CD4-positive, alpha-beta memory T cell (primary cell): ENCODE results near the gene XBP1. TPM values are rescaled to one million over a fixed set of nuclear protein-coding genes. Genes with fewer than 3 reads are reported as not detected.

Experiments
- CTCF ChIA-PET: fragments of 350-600 bp; sonication (Branson Sonifier 250); formaldehyde crosslinking; loops from one replicate; lab custom pipeline; 2021; ENCODE audit warnings: inconsistent platforms; ENCODE audit not compliant: partially characterized antibody; lab: Charles Lee
- POLR2A ChIA-PET: fragments of 350-600 bp; sonication (Branson Sonifier 250); formaldehyde crosslinking; loops from one replicate; lab custom pipeline; 2021; ENCODE audit not compliant: partially characterized antibody; lab: Charles Lee
- DNase-seq, 5 donors: peaks; one replicate each; pipeline versions ENCODE4 v3.0.0 to v3.0.0-alpha.2; 2020 to 2022; ENCODE audit warnings: mixed read lengths in 1 of 5
- H3K27ac ChIP-seq: one replicate; pipeline ENCODE4 v1.7.0; 2013; ENCODE audit warnings: low read depth, low read length
- H3K27me3 ChIP-seq: 2 replicates; pipeline ENCODE4 v1.7.0; 2013; ENCODE audit warnings: mild to moderate bottlenecking, low read length, moderate library complexity; ENCODE audit not compliant: insufficient read depth
- H3K36me3 ChIP-seq: 2 replicates; pipeline ENCODE4 v1.7.0; 2013; ENCODE audit warnings: mild to moderate bottlenecking, low read length, moderate library complexity; ENCODE audit not compliant: insufficient read depth
- H3K4me1 ChIP-seq: 2 replicates; pipeline ENCODE4 v1.7.0; 2013; ENCODE audit warnings: mild to moderate bottlenecking, low read length, moderate library complexity; ENCODE audit not compliant: insufficient read depth
- H3K4me3 ChIP-seq, 2 donors: one replicate each; pipeline ENCODE4 v1.7.0; 2013; ENCODE audit warnings: low read length in 2 of 2, mild to moderate bottlenecking in 1 of 2
- H3K9me3 ChIP-seq, 2 donors: one replicate each; pipeline ENCODE4 v1.7.0; 2013; ENCODE audit warnings: low read length in 2 of 2, control low read depth in 1 of 2; ENCODE audit not compliant: control insufficient read depth in 1 of 2
- H3K27ac Mint-ChIP-seq, 7 donors: one replicate each; pipeline ENCODE4 v1.8.0; 2020 to 2021; ENCODE audit warnings: mixed read lengths in 7 of 7, mild to moderate bottlenecking in 6 of 7, inconsistent platforms in 3 of 7, moderate library complexity in 3 of 7
- H3K27me3 Mint-ChIP-seq, 2 donors: one replicate each; pipeline ENCODE4 v1.8.0; 2020 to 2021; ENCODE audit warnings: mixed read lengths in 2 of 2
- H3K36me3 Mint-ChIP-seq, 2 donors: one replicate each; pipeline ENCODE4 v1.8.0; 2020 to 2021; ENCODE audit warnings: mixed read lengths in 2 of 2, inconsistent platforms in 1 of 2, mild to moderate bottlenecking in 1 of 2
- H3K4me1 Mint-ChIP-seq, 4 donors: one replicate each; pipeline ENCODE4 v1.8.0; 2020 to 2021; ENCODE audit warnings: mixed read lengths in 4 of 4, mild to moderate bottlenecking in 1 of 4
- H3K4me3 Mint-ChIP-seq, 8 donors: one replicate each; pipeline ENCODE4 v1.8.0; 2020 to 2021; ENCODE audit warnings: mixed read lengths in 8 of 8, mild to moderate bottlenecking in 7 of 8, moderate library complexity in 6 of 8, inconsistent platforms in 3 of 8
- H3K9me3 Mint-ChIP-seq, 8 donors: one replicate each; pipeline ENCODE4 v1.8.0; 2020 to 2021; ENCODE audit warnings: mixed read lengths in 8 of 8, mild to moderate bottlenecking in 5 of 8, inconsistent platforms in 3 of 8, moderate library complexity in 1 of 8
- intact Hi-C: fragments of 100-400 bp; cut with micrococcal nuclease; formaldehyde crosslinking; loops from one replicate; pipeline ENCODE4 v1.15.1; 2023
- polyA plus RNA-seq, 2 donors: library from polyadenylated mRNA; unstranded; fragments of 300-500 nt; fragmentation: Illumina TruSeq; gene quantifications; one replicate each; pipeline ENCODE4 v1.2.3, GENCODE V29; 2021
- total RNA-seq, 2 experiments: library from RNA; stranded (reverse); gene quantifications; one replicate each; pipeline ENCODE4 v1.2.3, GENCODE V29; 2021

Gene XBP1
- total and polyA plus RNA-seq, 4 experiments from 2014 or later = 154 to 533 (median 240) TPM

GRCh38 chr22:28835630-28836189 lies 35.3 kb upstream of the XBP1 start:
- H3K4me3 Mint-ChIP-seq = no peak overlapping the region
- CTCF ChIA-PET = no interaction called here
- H3K27ac Mint-ChIP-seq = peak overlapping the region in 1 of 7 donors; percentile 29
- no peaks in the 10 kb centered on the region for H3K36me3 ChIP-seq
- POLR2A ChIA-PET = no interaction called here
- H3K36me3 Mint-ChIP-seq = peaks cover 8 to 18% of the 10 kb centered on the region in 2 donors
- H3K4me3 ChIP-seq = no peak overlapping the region
- no peak overlapping the region for H3K27ac ChIP-seq
- H3K4me1 Mint-ChIP-seq = peaks cover 0 to 5% (median 2%) of the 10 kb centered on the region in 4 donors
- intact Hi-C loops = no loop called here
- no peaks in the 10 kb centered on the region for H3K27me3 Mint-ChIP-seq
- H3K27me3 ChIP-seq = no peaks in the 10 kb centered on the region
- DNase-seq = no peak
- no peaks in the 10 kb centered on the region for H3K9me3 Mint-ChIP-seq
- no peaks in the 10 kb centered on the region for H3K4me1 ChIP-seq
- no peaks in the 10 kb centered on the region for H3K9me3 ChIP-seq

DNA sequence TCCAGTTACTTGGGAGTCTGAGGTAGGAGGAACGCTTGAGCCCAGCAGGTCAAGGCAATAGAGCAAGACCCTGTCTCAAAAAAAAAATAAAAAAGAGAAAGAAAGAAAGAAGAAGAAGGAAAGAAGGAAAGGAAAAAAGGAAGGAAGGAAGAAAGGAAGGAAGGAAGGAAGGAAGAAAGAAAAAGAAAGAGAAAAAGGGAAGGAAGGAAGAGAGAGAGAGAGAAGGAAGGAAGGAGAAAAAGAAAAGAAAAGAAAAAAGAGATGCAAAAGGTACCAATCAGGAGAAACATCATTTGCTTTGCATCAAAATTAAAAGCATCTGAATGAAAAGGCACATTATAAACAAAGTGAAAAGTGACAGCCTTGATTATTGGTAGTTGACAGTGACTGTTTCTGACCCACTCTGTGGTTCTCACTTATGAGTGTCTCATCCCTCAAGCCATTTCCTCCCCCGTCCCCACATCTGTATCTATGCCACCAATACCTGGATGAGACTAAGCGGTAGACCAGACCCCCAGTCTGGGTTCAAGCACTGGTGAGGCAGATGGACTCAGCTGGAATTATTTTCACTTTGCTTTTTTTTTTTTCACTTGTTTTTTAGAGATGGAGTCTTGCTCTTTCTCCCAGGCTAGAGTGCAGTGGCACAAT lies 33.0 kb upstream of the XBP1 start:
- CTCF ChIA-PET = interaction anchor here (8.1 to 8.3 kb wide), 2 partner anchors 46 to 233 kb away, joined by 99 to 166 read pairs; no protein-coding TSS in a partner anchor
- Mint-ChIP-seq H3K27ac (peak overlapping the region in 2 of 7 donors; percentile 22 to 38), H3K9me3 (no peaks in the 10 kb centered on the region), H3K4me1 (peaks cover 3 to 17% (median 9%) of the 10 kb centered on the region in 4 donors), H3K4me3 (no peak overlapping the region), H3K27me3 (no peaks in the 10 kb centered on the region), H3K36me3 (peaks cover 10 to 18% of the 10 kb centered on the region in 2 donors)
- POLR2A ChIA-PET = interaction anchor here (1.7 kb wide), 1 partner anchor 33 kb away, joined by 7 read pairs; the partner anchor contains the start of gene XBP1
- intact Hi-C loops = no loop called here
- Histone ChIP-seq H3K4me1 (peaks cover 10% of the 10 kb centered on the region), H3K36me3 (no peaks in the 10 kb centered on the region), H3K27ac (no peak overlapping the region), H3K9me3 (no peaks in the 10 kb centered on the region), H3K4me3 (no peak overlapping the region), H3K27me3 (no peaks in the 10 kb centered on the region)
- DNase-seq = no peak

- H3K4me1 Mint-ChIP-seq = peaks cover 5 to 21% (median 13%) of the 10 kb centered on the region in 4 donors
- Histone ChIP-seq H3K27me3 (no peaks in the 10 kb centered on the region), H3K27ac (no peak overlapping the region), H3K9me3 (no peaks in the 10 kb centered on the region), H3K36me3 (no peaks in the 10 kb centered on the region), H3K4me3 (no peak overlapping the region), H3K4me1 (peaks cover 10% of the 10 kb centered on the region)
- no peak for DNase-seq
- CTCF ChIA-PET = interaction anchor here (1.2 to 8.3 kb wide), 3 partner anchors 45 to 232 kb away, joined by 3 to 166 read pairs (median 99); no protein-coding TSS in a partner anchor
- H3K36me3 Mint-ChIP-seq = peaks cover 12 to 22% of the 10 kb centered on the region in 2 donors
- intact Hi-C loops = no loop called here
- H3K27me3 Mint-ChIP-seq = no peaks in the 10 kb centered on the region
- no peak overlapping the region for H3K27ac Mint-ChIP-seq
- no peaks in the 10 kb centered on the region for H3K9me3 Mint-ChIP-seq
- POLR2A ChIA-PET = interaction anchor here (1.2 to 1.7 kb wide), 2 partner anchors 13 to 33 kb away, joined by 3 to 7 read pairs; partner anchors contain the start of gene XBP1
- no peak overlapping the region for H3K4me3 Mint-ChIP-seq
These were observed 32.4 kb upstream of the XBP1 start for GRCh38 chr22:28832731-28833130.

- Mint-ChIP-seq H3K27me3 (no peaks in the 10 kb centered on the region), H3K4me1 (peaks cover 10 to 33% (median 16%) of the 10 kb centered on the region in 4 donors), H3K36me3 (peaks cover 13 to 22% of the 10 kb centered on the region in 2 donors), H3K9me3 (no peaks in the 10 kb centered on the region), H3K27ac (peak overlapping the region in 2 of 7 donors; percentile 47 to 59), H3K4me3 (no peak overlapping the region)
- no peaks in the 10 kb centered on the region for H3K36me3 ChIP-seq
- no peaks in the 10 kb centered on the region for H3K9me3 ChIP-seq
- ChIA-PET CTCF (interaction anchor here (0.9 to 8.3 kb wide), 9 partner anchors 14 to 234 kb away, joined by 3 to 166 read pairs (median 7); partner anchors contain the start of gene XBP1), POLR2A (interaction anchor here (0.7 to 1.2 kb wide), 3 partner anchors 12 to 39 kb away, joined by 3 to 6 read pairs (median 3); partner anchors contain the start of gene XBP1)
- DNase-seq = no peak
- H3K4me1 ChIP-seq = peaks cover 14% of the 10 kb centered on the region
- H3K27ac ChIP-seq = no peak overlapping the region
- intact Hi-C loops = no loop called here
- H3K4me3 ChIP-seq = no peak overlapping the region
- H3K27me3 ChIP-seq = no peaks in the 10 kb centered on the region
These were observed 31.0 kb upstream of the XBP1 start for GRCh38 chr22:28831140-28832072.

DNA sequence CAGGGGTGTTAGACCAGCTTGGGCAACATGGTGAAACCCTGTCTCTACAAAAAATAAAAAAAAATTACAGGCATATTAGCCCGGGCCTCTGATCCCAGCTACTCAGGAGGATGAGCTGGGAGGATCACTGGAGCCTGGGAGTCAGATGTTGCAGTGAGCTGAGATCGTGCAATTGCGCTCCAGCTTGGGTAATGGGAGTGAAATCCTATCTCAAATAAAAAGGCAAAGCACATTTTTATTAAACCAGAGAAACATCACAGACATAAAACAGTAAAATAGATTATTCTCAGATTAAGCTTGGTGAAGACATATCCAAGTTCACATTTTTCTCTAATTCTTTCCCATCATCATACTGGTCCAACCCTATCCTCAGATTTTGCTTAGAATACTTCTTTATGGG lies 30.1 kb upstream of the XBP1 start:
- Histone ChIP-seq H3K4me3 (no peak overlapping the region), H3K27ac (no peak overlapping the region), H3K27me3 (no peaks in the 10 kb centered on the region), H3K36me3 (no peaks in the 10 kb centered on the region), H3K9me3 (no peaks in the 10 kb centered on the region), H3K4me1 (peaks cover 14% of the 10 kb centered on the region)
- Mint-ChIP-seq H3K9me3 (no peaks in the 10 kb centered on the region), H3K4me3 (no peak overlapping the region), H3K27ac (no peak overlapping the region), H3K36me3 (peaks cover 13 to 22% of the 10 kb centered on the region in 2 donors), H3K4me1 (peaks cover 12 to 38% (median 18%) of the 10 kb centered on the region in 4 donors), H3K27me3 (no peaks in the 10 kb centered on the region)
- no peak for DNase-seq
- POLR2A ChIA-PET = interaction anchor here (0.7 to 3.4 kb wide), 3 partner anchors 31 to 58 kb away, joined by 3 to 35 read pairs (median 7); partner anchors contain the start of genes CCDC117 and XBP1
- intact Hi-C loops = no loop called here
- CTCF ChIA-PET = interaction anchor here (0.9 to 8.3 kb wide), 13 partner anchors 11 to 251 kb away, joined by 3 to 166 read pairs (median 8); partner anchors contain the start of gene XBP1

- ChIA-PET POLR2A (interaction anchor here (0.9 to 3.4 kb wide), 12 partner anchors 9 to 229 kb away, joined by 3 to 35 read pairs (median 6); partner anchors contain the start of genes CCDC117 and XBP1), CTCF (interaction anchor here (0.6 to 8.3 kb wide), 28 partner anchors 7 to 416 kb away, joined by 3 to 166 read pairs (median 5); partner anchors contain the start of genes CCDC117 and XBP1)
- Histone ChIP-seq H3K27me3 (no peaks in the 10 kb centered on the region), H3K4me3 (no peak overlapping the region), H3K27ac (no peak overlapping the region), H3K9me3 (no peaks in the 10 kb centered on the region), H3K4me1 (peaks cover 14% of the 10 kb centered on the region), H3K36me3 (no peaks in the 10 kb centered on the region)
- H3K4me3 Mint-ChIP-seq = peak overlapping the region in 6 of 8 donors; percentile 33 to 78 (median 62)
- peak; percentile 69 to 74 (median 71) for DNase-seq
- intact Hi-C loops = loop anchor here (1.0 to 2.0 kb wide), 4 partner anchors 19 to 229 kb away; no protein-coding TSS in a partner anchor
- H3K36me3 Mint-ChIP-seq = peaks cover 14 to 20% of the 10 kb centered on the region in 2 donors
- peaks cover 11 to 43% (median 20%) of the 10 kb centered on the region in 4 donors for H3K4me1 Mint-ChIP-seq
- peak overlapping the region in 5 of 7 donors; percentile 31 to 88 (median 75) for H3K27ac Mint-ChIP-seq
- H3K9me3 Mint-ChIP-seq = no peaks in the 10 kb centered on the region
- no peaks in the 10 kb centered on the region for H3K27me3 Mint-ChIP-seq
These were observed 29.2 kb upstream of the XBP1 start for GRCh38 chr22:28829358-28830181.
